HG03025 (cell line): ENCODE measurements around the gene TBL1X.
A peak's percentile ranks its signal among the peaks of the same experiment; 100 is the strongest.

Experiments used
- ATAC-seq: cut with Tn5 transposase; IDR thresholded peaks from one replicate; pipeline ENCODE4 v1.9.1; 2021; ENCODE audit warnings: mild to moderate bottlenecking, moderate library complexity; ENCODE audit not compliant: unreplicated experiment, low FRiP score

TBL1X gene

DNA sequence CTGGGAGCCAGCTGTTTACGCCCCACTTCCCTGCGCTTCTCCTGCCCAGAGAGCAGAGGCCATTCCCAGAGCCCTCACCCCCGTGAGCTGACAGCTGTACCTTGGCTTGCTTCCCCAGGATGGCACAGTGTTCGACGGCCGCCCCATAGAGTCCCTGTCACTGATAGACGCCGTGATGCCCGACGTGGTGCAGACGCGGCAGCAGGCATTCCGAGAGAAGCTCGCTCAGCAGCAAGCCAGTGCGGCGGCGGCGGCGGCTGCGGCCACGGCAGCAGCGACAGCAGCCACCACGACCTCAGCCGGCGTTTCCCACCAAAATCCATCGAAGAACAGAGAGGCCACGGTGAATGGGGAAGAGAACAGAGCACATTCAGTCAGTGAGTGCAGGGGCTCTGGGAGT is 223.0 kb downstream of the TBL1X start:
- ATAC-seq = no peak

DNA sequence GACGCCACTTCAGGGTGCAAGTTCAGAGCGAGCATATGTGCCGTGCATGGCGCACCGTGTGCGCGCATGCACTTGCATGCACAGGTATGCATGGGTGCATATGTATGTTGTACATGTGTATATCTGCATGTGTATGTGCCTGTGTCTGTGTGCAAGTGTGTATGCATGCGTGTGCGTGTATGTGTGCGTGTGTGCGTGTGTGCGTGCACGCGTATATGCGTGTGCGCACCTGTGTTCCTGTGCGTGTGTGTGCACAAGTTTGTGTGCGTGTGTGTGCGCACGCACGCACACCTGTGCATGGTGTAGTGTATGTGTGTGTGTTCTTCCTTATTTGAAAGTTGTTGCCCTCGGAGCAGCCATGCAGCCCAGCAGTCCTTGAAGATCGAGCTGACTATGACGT is 224.0 kb downstream of the TBL1X start:
- no peak for ATAC-seq

DNA sequence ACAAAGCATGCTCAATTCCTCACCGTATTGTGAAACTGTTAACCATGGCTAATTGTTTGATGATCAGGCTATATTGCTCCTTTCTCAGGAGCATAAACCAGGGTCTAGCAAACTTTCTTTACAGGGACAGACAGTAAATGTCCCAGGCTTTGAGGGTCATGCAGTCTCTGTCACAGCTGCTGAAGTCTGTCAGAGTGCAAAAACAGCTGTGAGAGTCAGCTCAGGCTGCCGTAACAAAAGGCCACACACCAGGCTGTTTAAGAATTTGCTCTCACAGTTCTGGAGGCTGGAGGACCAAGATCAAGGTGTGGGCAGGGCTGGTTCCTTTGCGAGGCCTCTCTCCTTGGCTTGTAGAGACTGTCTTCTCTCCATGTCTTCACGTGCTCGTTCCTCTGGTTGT is 225.2 kb downstream of the TBL1X start:
- ATAC-seq = no peak

DNA sequence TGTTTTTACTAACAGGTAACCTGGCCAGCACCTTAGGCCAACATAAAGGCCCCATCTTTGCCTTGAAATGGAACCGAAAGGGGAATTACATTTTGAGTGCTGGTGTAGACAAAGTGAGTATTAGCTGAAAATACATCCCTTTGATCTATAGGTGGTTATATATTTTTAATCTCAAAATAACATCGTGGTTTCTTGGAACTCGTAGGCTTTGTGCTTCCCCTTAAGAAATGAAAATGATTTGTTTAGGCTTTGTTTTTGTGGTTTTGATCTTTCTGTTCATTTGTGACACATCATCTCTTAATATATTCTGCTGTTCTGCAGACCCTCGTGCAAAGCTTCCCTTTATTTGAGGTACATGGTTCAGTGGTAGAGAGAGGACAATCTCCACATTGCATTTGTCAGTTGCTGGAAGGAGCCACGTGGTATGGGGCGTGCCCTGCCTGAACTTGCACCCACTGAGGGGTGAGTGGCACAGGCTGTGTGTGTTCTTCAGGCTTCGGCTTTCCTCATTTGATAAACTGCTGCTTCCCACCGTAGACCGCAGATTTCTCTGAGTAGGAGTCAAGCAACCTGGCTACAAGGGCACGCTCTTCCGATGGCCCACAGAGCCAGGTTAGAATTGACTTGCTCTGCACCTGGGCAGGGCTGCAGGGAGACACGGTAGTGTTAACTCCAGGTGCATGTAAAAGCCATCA is 228.6 kb downstream of the TBL1X start:
- no peak for ATAC-seq

DNA sequence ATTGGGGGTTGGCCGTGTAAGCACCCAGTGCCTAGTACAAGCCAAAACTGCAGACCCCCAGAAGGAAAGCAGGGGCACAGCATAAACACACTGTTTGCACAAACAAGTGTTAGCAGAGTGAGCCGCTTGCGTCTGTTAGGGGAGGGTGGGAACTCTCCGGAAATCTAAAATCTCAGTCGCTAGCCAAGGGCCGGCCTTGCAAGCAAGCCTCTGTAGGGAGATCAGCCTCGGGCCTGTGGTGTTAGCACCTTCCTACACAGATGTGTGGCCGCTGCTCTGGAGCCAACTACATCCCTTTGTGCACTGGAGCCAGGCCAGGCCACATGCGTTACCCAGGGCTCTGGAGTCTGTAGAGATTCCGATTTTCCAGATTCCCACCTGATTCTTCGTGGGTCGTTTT is 233.7 kb downstream of the TBL1X start:
- ATAC-seq = no peak

DNA sequence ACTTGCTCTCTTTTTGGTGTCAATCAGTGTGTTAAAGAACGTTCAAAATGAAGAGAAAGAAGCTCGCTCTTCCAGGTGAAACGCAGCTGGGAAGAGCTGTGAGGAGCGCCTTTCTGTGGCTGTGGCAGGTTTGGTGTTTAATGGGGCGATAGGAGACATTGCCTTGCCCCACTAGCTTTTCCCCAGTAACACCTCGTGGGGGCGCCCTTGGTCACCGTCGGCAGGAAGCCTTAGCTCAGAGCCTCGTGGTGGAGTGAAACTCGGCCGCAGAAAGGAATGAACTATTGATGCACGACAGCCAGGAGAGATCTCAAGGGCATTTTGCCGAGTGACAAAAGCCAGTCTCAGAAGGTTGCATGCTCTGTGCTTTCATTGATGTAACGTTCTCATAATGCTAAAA is 235.7 kb downstream of the TBL1X start:
- ATAC-seq = no peak

DNA sequence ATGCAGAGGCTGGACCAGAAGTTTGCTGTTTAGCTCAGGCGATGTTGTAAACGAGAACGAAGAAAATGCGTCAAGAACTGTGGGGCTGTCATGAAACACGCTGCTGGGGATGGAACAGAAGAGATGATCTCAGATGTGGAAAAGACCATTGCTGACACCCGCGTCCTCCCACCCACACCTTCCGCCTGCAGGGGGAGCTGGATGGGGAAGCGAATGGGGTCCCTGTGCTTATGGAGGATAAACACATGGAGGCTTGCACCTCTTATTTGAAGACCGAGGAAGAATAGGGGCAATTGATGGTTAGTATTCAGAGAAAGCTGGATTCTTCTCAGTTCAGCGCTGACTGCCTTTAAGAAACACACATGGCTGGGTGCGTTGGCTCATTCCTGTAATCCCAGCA is 236.9 kb downstream of the TBL1X start:
- no peak for ATAC-seq

DNA sequence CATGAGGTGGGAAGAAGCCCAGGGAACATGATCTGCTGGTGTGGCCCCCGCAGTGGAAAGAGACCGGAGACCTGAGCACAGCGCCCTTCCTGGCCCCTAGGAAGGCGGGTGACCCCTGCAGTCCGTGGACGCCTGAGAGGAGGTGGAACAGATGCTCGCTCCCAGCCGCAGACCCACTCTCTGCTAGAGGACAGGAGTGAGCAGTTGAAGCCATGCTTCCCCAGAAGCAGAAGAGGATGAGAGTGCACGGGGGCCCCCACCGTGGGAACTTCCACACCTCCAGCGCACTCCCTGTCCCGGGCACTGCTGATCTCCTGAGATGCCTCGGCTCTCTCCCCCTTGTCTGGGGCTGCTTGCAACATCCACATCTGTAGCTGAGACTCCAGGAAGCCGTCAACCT is 238.5 kb downstream of the TBL1X start:
- ATAC-seq = no peak

DNA sequence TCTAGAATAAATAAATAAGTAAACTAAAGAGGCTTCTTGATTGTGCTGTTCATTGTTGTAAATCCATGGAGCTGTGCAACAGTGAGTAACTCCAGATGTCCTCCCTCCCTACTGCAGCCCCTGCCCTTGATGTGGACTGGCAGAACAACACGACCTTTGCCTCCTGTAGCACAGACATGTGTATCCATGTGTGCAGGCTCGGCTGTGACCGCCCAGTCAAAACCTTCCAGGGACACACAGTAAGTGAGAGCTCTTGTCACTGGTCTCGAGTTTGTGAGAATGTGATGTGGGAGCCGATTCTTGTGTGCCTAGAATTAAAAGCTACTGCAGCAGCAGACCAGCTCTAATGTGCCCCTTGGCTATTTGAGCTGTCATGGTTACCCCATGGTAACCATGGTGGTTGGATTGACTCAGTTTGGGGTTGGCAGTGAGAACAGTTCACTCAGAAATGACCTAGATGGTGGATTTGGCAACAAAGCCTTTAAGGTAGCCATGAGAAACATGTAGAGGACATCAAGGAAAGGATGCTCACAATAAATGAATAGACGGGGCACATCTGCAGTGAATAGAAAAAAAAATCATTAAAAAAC is 240.1 kb downstream of the TBL1X start:
- no peak for ATAC-seq

DNA sequence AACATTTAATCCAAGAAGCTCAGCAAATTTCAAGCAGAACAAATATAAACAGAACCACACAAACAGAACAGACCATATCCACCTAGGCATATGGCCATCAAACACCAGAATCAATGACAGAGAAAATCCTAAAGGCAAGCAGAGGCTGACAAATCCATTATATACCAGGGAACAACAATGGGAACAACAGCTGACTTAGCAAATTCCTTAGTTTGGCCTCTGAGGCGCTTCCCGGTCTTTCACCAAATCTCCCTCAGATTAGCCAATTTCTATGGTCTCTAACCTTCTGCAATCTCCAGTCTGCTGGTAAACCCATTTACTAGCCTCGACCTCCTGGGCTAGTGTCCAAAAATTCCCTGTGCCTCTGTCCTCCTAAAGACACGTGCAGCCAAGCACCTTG is 241.6 kb downstream of the TBL1X start:
- no peak for ATAC-seq

DNA sequence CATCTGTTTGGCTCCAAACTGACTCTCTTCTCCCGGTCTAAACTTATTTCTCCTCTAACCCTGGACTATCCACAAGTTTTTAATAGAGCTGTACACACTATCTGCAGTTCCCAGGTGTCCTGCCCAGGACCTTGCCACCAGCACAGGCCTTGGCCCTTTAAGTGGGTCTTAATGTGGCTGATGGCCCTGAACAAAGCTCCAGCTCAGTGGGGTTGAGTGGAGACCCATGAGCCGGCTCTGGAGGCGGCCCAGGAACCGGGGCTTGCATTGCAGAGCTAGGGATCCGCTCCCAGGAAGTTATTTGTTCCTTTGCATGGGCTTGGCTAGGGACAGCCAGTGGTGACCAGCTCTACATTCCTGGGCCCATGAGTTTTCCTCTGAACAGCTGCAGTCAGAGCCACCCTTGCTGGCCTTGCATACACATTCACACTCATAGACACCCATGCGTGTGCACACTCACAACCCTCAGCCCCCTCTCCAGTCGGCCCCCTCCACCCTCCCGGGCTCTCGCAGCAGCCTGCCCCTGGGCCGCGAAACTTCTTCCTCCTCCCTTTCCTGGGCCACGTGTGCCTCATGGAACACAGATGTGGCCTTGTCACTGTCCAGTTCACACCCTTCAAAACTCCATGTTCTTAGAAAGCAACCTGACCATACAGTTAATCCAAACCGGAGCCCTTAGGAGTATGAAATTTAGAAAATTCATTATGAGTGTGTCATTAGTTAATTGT is 242.6 kb downstream of the TBL1X start:
- ATAC-seq = no peak

DNA sequence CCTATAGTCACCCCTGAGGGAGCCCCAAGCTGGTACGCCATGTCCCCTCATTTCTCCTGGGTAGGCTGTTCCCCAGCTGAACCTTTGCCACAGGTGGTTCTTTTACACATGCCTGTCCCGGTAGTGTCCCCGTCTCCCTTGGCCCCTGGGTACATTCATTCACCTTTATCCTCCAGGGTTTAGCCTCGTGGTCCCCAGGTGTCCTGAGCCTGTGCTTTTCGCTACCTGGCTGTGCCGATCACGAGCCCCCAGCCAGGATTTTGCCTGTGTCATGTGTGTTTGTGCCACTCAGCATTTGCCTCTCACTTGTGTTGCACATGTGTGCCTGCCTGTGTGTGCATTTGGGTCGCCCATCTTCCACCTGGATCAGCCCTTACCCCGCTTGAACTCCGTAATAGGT is 243.2 kb downstream of the TBL1X start:
- no peak for ATAC-seq

DNA sequence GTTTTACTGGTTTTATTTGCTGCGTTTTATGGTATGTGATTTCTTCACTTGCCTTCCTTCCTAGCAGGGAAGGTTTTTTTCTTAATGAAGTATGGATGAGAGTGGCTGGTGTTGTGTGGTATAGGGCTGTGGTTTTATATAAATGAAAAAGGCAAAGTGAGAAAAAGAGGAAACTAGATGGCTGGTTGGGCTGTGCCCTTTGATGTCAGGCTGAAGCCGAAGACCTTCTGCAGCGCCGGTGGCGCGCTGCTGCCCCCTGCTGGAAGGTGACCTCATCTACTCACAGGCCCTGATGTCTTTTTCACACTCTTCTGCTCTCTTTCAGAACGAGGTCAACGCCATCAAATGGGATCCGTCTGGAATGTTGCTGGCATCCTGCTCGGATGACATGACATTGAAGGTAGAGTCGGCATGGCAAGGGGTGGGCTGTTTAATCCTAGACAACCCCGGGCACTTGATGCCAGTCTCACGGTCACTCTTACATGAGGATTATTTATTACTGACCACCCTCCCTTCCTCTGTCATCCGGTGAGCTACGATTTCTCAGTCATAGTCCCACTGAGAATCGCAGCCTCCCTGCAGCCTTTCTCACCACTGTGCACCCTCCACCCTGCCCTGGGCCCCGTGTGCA is 244.2 kb downstream of the TBL1X start:
- ATAC-seq = peak; percentile 69

DNA sequence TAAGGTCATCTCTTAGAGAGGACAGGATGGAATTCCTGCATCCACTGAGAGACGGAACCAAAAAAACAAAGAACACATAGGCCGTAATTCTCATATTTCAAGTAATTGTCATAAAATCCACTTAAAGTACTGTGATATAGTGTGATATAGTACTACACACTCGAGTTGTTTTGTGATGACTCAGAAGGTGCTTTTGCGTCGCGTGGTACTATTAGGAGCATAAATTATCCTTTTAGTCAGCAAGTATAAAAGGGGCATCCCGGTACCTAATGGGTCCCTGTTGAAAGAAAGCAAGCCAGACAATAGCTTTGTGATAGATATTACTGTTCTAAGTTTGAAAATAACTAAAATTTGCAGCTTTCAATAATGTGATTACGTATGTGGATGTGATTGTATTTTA is 245.5 kb downstream of the TBL1X start:
- ATAC-seq = no peak

DNA sequence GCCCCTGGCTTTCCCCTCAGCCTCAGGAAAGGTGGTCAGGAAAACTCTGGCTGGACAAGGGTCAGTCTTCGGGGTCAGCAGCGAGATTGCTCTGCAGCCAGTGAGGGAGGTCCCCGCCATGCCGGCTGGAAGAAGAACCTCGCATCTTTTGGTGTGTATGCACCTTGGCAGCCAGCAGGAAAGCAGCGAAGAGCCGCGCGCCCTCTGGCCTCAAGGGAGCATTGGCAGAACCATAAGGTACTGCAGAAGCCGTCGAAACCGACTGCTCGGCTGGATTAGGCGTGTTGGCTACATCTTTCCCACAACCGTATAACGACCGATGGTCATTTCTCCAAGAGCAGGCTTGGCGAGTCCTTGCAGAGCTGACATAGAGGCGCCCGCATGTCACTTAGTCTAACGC is 252.5 kb downstream of the TBL1X start:
- no peak for ATAC-seq

DNA sequence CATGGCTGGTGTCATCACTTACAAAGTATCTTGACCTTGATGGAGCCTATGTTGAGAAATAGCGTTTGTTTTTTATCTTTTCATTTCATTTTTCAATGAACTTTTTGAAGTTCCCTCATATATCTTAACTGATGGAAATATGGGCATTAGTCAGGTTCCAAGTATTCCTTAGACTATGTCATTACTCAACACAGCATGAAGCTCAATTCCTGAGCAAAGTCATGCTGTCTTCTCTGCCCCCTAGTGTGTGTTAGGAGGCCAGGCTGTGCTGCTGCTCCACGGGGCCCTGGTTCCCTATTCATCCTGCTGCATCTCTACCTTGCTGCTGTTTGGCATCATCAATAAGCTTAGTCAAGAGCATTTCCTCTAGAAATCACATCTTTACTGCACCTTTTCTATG is 259.9 kb downstream of the TBL1X start:
- ATAC-seq = no peak

DNA sequence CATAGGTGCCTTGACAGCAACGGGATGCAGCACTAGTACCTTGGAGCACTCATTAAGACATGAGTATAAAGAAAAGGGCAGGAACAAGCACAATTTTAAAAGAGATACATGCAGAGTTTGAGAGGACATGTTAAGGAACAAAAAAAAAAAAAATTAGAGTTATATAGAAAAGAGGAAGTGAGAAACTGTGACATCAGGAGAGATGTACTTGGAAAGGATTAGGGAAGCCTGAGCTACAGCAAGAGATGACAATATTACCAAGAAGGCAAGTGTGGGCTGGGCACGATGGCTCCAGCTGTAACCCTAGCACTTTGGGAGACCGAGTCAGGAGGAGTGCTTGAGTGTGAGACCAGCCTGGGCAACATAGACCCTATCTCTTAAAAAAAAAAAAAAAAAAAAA is 263.4 kb downstream of the TBL1X start:
- no peak for ATAC-seq

DNA sequence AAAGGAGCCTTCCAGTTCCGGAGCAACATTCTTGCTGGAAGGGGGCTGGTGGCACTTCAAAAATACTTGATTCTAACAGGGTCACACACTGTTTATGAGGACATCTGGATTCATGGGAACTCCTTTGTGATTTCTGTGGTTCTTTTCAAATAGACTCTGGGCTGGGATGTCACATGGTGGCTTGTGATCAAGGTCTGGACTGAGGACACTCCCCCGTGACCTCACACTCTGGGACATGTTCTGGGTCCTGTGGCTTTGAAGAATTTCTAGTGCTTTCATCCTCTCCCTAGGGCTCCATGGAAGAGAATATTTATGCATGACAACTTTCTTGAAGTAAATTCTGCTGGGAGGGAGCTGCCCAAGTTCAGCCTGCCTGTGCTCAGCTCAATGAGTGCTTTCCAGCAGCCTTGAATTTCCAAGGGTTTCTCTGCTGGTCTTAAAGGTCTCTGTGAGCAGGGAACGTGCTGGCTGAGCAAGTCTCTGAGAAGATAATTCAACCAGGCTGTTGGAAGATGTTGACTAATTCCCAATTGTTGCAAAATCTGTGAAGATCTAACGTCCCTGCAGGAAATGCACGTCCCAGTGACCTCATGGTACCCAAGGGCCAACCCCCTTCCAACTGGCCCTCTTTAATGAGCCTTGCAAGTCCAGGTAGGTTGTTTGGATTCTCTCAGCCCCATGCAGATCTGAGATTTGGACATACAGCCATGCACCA is 264.5 kb downstream of the TBL1X start:
- ATAC-seq = no peak

DNA sequence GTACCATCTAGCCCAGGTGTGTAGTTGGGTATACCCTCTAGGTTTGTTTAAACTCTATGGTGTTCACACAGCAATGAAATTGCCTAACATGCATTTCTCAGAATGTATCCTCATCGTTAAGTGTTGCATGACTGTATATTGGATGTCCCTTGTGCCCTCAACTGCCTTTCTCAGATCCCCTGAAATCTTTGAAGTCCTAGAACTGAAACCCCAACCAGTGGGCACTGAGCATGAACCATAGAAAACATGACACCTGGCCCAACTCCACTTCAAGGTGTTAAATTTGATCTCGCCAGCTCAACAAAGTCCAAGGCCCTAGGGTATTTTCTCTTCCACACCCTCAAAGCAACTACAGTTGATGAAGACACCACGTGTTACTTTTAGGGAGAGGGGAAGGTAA is 265.2 kb downstream of the TBL1X start:
- ATAC-seq = no peak

DNA sequence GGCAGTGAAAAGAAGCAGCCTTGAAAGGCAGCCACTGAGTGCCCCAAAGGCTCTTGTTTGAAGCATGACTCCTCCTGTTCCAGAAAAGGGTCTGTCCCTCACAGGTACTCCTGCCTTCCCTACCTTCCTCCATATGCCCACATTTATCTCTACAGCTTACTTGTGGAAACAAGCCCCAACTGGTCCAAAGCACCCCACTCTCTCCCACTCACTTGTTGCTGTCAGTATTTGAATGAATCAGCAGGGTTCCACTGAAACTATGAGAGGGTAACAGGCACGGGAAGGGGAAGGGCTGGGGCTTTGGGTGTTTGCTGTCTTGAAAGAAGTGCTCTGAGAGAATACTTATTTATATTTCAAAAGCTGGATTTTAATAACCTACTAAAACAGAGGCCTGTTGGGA is 265.9 kb downstream of the TBL1X start:
- no peak for ATAC-seq

DNA sequence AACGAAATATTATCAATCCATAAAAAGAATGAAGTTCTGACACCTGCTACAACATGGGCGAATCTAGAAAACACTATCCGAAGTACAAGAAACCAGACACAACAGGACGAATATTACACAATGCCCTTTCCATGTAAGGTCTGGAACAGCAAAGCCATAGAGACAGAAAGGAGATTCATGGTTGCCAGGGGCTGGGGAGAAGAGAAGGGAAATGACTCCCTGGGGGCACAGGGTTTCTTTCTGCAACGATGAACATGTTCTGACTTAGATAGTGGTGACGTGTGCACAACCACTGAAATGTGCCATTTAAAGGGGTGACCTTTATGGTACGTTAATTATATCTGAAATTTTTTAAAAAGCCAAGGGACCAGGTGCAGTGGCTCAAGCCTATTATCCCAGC is 272.5 kb downstream of the TBL1X start:
- no peak for ATAC-seq
